Gastrocnemius medialis (tissue), 4 donors: Measurements from ENCODE around the gene DIPK1B. TPM values are rescaled to one million over a fixed set of nuclear protein-coding genes. Genes with fewer than 3 reads are reported as not detected.

Source experiments
- ATAC-seq, 2 donors: fragments of 150-250 bp; one replicate each; pipeline ENCODE4 v1.9.1; 2016
- DNase-seq, 2 donors: peaks; one replicate each; pipeline ENCODE4 v3.0.0-alpha.2; 2019
- H3K27ac ChIP-seq, 4 donors: fragments of 200-600 bp; sonication (generic); 1 replicate in 1 of 4; 2 replicates in 3 of 4; pipeline ENCODE4 v1.5.1; 2016 to 2018; ENCODE audit warnings: mild to moderate bottlenecking in 2 of 4, moderate library complexity in 1 of 4
- H3K27me3 ChIP-seq, 3 donors: fragments of 200-600 bp; sonication (generic) in 2 of 3; 1 replicate in 1 of 3; 2 replicates in 2 of 3; pipeline versions ENCODE4 v1.5.1 to v1.6.0; 2016 to 2019; ENCODE audit warnings: mild to moderate bottlenecking in 1 of 3, moderate library complexity in 1 of 3
- H3K36me3 ChIP-seq, 2 donors: fragments of 200-600 bp; sonication (generic) in 1 of 2; one replicate each; pipeline ENCODE4 v1.5.1; 2017 to 2018
- H3K4me1 ChIP-seq, 2 donors: fragments of 200-600 bp; sonication (generic) in 1 of 2; one replicate each; pipeline ENCODE4 v1.5.1; 2016 to 2017; ENCODE audit warnings: mild to moderate bottlenecking in 2 of 2
- H3K4me3 ChIP-seq, 4 donors: fragments of 200-600 bp; sonication (generic) in 3 of 4; 1 replicate in 1 of 4; 2 replicates in 3 of 4; pipeline ENCODE4 v1.5.1; 2016 to 2019; ENCODE audit warnings: mild to moderate bottlenecking in 2 of 4
- H3K9me3 ChIP-seq, 3 donors: fragments of 200-600 bp; sonication (generic) in 2 of 3; 1 replicate in 1 of 3; 2 replicates in 2 of 3; pipeline ENCODE4 v1.5.1; 2016 to 2019
- CTCF ChIP-seq, 5 experiments: fragments of 450-650 bp in 3 of 5; fragments of 200-600 bp in 2 of 5; sonication (generic) in 2 of 5; IDR thresholded peaks in 4 of 5; conservative IDR thresholded peaks in 1 of 5; 1 replicate in 4 of 5; 2 replicates in 1 of 5; pipeline ENCODE4 v1.5.1; 2016 to 2019; ENCODE audit warnings: antibody characterized with exemption in 5 of 5, mild to moderate bottlenecking in 3 of 5, moderate library complexity in 3 of 5
- POLR2A ChIP-seq, 2 donors: fragments of 450-650 bp; IDR thresholded peaks; one replicate each; pipeline ENCODE4 v1.6.1; 2017; ENCODE audit warnings: antibody characterized with exemption in 2 of 2, mild to moderate bottlenecking in 2 of 2, moderate library complexity in 2 of 2
- in situ Hi-C, 4 donors: fragments of 200-750 bp; cut with MboI; loops; one replicate each; pipeline versions ENCODE4 v1.15.0 to v1.8.0; 2017; ENCODE audit warnings: low sequenced_read_pairs in 4 of 4
- intact Hi-C: fragments of 100-400 bp; cut with DNase I; formaldehyde crosslinking; loops from one replicate; pipeline ENCODE4 v1.15.1; 2023; ENCODE audit warnings: low total_unique reads
- total RNA-seq, 4 donors: library from RNA; depleted of rRNA; stranded (reverse); fragments of >200 nt; gene quantifications; one replicate each; pipeline versions ENCODE4 v1.1.0 to v1.2.3, GENCODE V29; 2016

Gene DIPK1B
- total RNA-seq, 4 donors from 2014 or later, result 1.8 to 4.6 (median 3.8) TPM

- DNase-seq (no peak), ATAC-seq (no peak)
- Histone ChIP-seq H3K4me3 (no peak overlapping the region), H3K4me1 (no peaks in the 10 kb centered on the region), H3K27ac (no peak overlapping the region), H3K27me3 (peaks cover 5 to 13% (median 10%) of the 10 kb centered on the region in 3 donors), H3K36me3 (no peaks in the 10 kb centered on the region), H3K9me3 (no peaks in the 10 kb centered on the region)
- no peak for TF ChIP-seq CTCF (IDR thresholded peaks at IDR 0.05 in 4 of 5, conservative IDR thresholded peaks at IDR 0.05 in 1 of 5)
- no peak for TF ChIP-seq POLR2A (IDR thresholded peaks at IDR 0.05)
- intact Hi-C loops (no loop called here), in situ Hi-C loops (no loop called here)
Measured at GRCh38 chr9:136705564-136705963, 6.8 kb upstream of the DIPK1B start.

GRCh38 chr9:136707011-136707410 is 5.4 kb upstream of the DIPK1B start:
- intact Hi-C loops, result no loop called here
- in situ Hi-C loops, result no loop called here

GRCh38 chr9:136707849-136708517 is 4.4 kb upstream of the DIPK1B start:
- in situ Hi-C loops (no loop called here), intact Hi-C loops (no loop called here)
- Histone ChIP-seq H3K36me3 (no peaks in the 10 kb centered on the region), H3K27me3 (peaks cover 8 to 13% (median 13%) of the 10 kb centered on the region in 3 donors), H3K9me3 (no peaks in the 10 kb centered on the region), H3K4me3 (no peak overlapping the region), H3K27ac (no peak overlapping the region), H3K4me1 (peaks cover 0 to 4% of the 10 kb centered on the region in 2 donors)
- ATAC-seq (no peak), DNase-seq (no peak)
- no peak for TF ChIP-seq POLR2A (IDR thresholded peaks at IDR 0.05)
- no peak for TF ChIP-seq CTCF (IDR thresholded peaks at IDR 0.05 in 4 of 5, conservative IDR thresholded peaks at IDR 0.05 in 1 of 5)

More at GRCh38 chr9:136707011-136707410, 5.4 kb upstream of the DIPK1B start:
- H3K27ac ChIP-seq, result no peak overlapping the region
- H3K27me3 ChIP-seq, result peaks cover 6 to 8% (median 7%) of the 10 kb centered on the region in 3 donors
- H3K36me3 ChIP-seq, result no peaks in the 10 kb centered on the region
- no peak for TF ChIP-seq CTCF (IDR thresholded peaks at IDR 0.05 in 4 of 5, conservative IDR thresholded peaks at IDR 0.05 in 1 of 5)
- TF ChIP-seq POLR2A (IDR thresholded peaks at IDR 0.05), result no peak
- DNase-seq (no peak), ATAC-seq (no peak)
- H3K9me3 ChIP-seq, result no peaks in the 10 kb centered on the region
- H3K4me3 ChIP-seq, result no peak overlapping the region
- H3K4me1 ChIP-seq, result no peaks in the 10 kb centered on the region

- intact Hi-C loops, result no loop called here
- Histone ChIP-seq H3K36me3 (no peaks in the 10 kb centered on the region), H3K4me1 (peaks cover 0 to 5% of the 10 kb centered on the region in 2 donors), H3K27me3 (peaks cover 19 to 29% (median 28%) of the 10 kb centered on the region in 3 donors), H3K4me3 (no peak overlapping the region), H3K9me3 (no peaks in the 10 kb centered on the region), H3K27ac (no peak overlapping the region)
- in situ Hi-C loops, result no loop called here
- TF ChIP-seq POLR2A (IDR thresholded peaks at IDR 0.05) (no peak), CTCF (IDR thresholded peaks at IDR 0.05 in 4 of 5, conservative IDR thresholded peaks at IDR 0.05 in 1 of 5) (no peak)
- DNase-seq (no peak), ATAC-seq (no peak)
Measured at GRCh38 chr9:136709454-136710109, 2.8 kb upstream of the DIPK1B start.
